Measurements from ENCODE around the gene TUBB4A.
"Not testable (repeated sequence)": the region's sequence is repeated elsewhere in the genome, so short reads cannot be mapped to it uniquely, and the experiment has no call there.

Gene TUBB4A

DNA sequence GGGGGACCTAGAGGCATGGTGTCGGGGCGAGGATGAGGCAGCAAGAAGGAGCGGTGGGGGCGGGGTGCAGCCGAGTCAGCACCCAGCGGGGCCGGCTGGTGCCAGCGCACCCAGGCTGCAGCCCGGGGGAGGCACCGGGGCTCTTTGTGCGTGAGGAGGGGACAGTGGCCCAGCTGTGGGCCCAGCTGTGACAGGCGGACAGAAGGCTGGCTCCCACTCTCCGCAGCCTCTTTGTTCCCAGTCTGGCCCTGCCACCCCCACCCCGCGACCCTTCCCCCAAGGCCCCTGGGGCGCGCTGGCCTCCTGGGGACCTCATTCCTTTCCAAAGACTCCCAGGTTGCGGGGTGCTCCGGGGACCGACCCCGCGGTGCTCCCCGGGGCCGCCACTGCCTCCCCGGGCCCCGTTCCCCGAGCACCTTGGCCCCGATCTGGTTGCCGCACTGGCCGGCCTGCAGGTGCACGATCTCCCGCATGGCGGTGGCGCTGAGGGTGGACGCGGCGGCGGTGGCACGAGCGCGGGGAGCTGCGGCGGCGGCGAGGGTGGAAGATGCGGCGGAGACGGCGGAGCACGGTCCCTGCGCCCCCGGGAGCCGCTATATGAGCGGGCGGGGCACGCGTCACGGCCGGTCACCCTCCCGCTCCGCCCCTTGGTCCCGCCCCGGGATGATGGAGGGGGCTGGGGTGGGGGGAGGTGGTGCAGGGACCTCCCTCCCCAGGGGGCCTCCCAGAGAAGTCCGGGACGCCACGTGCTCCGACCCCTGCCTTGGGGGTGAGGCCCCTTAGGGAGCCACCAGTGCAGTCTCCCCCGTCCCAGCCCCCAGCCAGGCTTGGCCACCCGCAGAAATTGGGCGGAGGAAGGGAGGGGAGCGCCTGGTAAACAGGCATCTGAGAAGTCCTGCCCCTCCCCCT lies at the start of gene TUBB4A:
TUBB4A (minus strand) TSS at position 570 of the 909 bp plus-strand sequence; CDS start at position 473, 97 bp downstream.
- DNase-seq: no peak

DNA sequence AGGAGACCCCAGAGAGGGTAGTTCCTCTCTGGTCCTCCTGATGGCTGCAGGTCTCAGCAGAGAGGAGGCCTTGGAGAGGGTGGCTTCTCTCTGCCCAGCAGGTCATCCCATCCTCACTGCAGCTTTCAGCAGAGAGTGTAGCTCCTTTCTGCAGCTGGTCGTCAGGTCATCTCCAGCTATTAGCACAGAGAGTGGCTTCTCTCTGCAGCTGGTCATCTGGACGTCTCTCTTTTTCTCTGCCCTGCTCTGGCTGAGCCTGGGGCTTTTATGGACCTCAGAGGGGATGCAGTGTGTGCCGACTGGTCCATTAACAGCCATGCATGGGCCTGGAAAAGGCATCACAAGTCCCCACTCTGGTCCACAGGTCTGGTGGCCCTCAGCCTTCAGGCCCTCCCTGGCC lies 49.0 kb upstream of the TUBB4A start:
- DNase-seq: no peak

GRCh38 chr19:6550679-6551078 lies 48.6 kb upstream of the TUBB4A start:
- DNase-seq: not testable (repeated sequence)

- no peak for DNase-seq
Observed at GRCh38 chr19:6543866-6544347, 41.8 kb upstream of the TUBB4A start.

DNA sequence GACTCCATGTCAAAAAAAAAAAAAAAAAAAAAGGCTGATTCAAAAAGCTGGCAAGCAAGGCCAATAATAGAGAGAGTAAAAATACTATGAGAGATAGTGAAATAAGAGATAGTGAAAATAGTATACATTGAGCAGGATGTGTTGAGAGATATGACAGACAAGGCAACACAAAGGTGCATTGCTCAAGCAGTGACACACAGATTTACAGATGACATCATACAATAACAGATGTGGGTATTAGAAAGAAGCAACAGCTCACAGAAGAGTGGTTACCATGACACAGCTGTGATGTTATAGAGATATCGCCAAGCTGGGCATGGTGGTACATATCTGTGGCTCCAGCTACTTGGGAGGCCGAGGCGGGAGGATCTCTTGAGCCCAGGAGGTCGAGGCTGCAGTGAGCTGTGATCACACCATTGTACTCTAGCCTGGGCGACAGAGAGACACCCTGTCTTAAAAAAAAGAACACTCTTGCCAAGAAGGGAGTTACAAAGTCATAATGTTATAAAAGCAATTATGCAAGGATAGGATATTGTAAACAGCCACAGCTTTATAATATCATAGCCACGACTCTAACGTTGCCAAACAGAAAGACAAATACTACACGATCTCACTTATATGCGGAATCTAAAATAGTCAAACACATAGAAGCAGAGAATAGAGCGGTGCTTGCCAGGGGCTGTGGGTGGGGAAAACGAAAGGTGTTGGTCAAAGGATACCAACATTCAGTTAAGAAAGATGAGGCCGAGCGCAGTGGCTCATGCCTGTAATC lies 39.0 kb upstream of the TUBB4A start:
- no peak for DNase-seq

- no peak for DNase-seq
Observed at GRCh38 chr19:6539514-6539913, 37.4 kb upstream of the TUBB4A start.

- DNase-seq: no peak
Observed at GRCh38 chr19:6535558-6536137, 33.5 kb upstream of the TUBB4A start.

GRCh38 chr19:6534451-6535093 lies 32.5 kb upstream of the TUBB4A start:
- no peak for DNase-seq

DNA sequence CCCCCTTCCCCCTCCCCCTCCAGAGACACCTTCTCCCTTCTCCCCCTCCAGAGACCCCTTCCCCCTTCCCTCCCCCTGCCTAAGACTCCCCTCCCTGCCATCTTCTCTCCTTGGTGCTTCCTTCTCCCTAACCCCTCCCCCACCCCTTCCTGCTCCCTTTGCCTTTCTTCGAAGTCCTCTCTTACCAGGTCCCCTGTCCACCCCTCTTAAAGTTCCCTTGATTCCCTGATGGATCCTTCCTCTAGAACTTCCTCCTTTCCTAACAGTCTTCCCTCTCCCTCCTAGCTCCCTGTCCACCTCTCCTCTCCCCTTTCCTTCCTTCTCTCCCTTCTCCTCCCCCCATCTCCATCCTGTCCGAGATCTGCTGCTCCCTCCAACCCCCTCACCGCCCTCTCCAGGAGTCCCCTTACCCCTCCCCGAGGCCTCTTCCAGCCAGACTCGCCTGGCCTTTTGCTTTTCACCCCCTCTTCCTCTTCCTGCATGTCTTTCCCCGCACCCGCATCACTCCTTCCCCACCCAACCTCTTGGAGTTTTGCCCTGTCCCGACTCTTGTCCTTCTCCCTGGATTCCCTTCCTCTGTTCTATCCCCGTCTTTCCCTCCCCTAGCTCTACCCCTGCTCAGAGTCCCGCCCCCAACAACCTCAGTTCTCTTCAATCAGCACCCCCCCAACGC lies 31.8 kb upstream of the TUBB4A start:
- DNase-seq: no peak

DNA sequence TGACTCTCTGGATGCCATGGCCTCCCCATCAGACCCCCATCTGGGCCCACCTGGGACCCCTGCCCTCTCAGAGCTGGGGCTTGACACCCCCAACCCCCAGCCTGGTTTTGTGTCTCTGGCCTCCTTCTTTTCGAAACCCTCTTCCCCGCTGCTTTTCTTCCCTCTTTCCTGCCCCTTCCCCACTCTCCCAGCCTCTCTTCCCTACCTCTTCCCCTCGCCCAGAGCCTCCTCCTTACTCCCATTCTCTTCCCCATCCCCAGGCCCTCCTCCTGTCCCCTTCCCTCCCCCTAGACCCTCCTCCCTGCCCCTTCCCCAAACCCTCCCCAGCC lies 30.9 kb upstream of the TUBB4A start:
- no peak for DNase-seq

- no peak for DNase-seq
Observed at GRCh38 chr19:6532244-6532999, 30.3 kb upstream of the TUBB4A start.

- no peak for DNase-seq
Observed at GRCh38 chr19:6531956-6532243, 29.8 kb upstream of the TUBB4A start.

DNA sequence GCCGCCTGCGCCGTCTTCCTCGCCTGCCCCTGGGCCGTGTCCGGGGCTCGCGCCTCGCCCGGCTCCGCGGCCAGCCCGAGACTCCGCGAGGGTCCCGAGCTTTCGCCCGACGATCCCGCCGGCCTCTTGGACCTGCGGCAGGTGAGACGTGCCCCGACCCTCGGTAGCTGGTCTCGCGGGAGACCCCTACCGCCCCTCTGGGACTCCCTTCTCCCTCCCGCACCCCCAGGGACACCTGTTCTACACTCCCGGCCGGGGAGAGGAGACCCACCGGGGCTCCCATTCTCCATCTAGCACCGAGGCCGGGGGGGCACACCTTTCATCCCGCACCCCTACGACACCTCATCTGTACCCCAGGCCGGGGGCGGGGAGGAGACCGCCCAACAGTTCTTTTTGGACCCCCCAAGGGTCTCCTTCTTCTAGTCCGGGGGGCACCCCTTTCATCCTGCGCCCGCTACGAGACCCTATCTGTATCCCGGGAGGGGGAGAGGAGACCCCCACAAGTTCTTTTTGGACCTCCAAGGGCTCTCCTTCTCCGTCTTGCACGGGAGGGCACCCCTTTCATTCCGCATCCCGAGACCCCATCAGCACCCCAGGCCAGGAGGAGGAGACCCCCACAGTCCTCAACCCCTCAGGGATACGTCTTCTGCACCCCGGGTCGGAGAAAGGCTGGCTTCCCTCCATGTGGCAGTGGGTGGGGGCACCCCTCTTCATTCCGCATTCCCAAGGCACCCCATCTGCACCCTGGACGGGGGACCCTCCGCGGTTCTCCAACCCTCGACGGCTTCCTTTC lies 29.2 kb upstream of the TUBB4A start:
- DNase-seq: no peak

DNA sequence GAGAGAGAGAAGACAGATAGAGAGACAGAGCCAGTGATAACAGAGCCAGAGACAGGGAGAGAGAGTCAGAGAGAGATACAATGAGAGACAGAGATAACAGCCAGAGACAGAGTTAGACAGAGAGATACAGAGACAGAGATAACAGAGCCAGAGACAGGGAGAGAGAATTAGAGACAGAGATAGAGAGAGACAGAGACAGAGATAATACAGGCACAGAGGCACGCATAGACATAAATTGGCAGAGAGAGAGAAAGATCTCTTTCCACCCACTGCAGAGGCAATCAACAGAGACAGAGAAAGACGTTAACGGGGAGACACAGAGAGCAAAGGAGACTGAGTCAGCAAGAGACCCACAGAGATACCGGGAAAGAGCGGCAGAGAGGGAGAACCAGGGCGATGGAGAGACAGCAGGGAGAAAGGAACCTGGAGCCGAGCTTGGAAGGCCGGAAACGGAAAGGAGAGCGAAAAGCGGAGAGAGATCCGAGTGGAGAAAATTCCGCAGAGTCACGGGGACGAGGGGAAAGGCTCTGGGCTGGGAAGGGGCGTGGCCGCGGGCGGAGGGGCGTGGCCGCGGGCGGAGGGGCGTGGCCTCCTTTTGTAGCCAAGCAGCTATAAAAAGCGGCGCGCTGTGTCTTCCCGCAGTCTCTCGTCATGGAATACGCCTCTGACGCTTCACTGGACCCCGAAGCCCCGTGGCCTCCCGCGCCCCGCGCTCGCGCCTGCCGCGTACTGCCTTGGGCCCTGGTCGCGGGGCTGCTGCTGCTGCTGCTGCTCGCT lies 28.5 kb upstream of the TUBB4A start, which contains the start of gene TNFSF9:
TNFSF9 (plus strand) TSS at position 641 of the 777 bp plus-strand sequence; CDS start at position 652, 11 bp downstream.
- peak; percentile 72 to 88 for DNase-seq

DNA sequence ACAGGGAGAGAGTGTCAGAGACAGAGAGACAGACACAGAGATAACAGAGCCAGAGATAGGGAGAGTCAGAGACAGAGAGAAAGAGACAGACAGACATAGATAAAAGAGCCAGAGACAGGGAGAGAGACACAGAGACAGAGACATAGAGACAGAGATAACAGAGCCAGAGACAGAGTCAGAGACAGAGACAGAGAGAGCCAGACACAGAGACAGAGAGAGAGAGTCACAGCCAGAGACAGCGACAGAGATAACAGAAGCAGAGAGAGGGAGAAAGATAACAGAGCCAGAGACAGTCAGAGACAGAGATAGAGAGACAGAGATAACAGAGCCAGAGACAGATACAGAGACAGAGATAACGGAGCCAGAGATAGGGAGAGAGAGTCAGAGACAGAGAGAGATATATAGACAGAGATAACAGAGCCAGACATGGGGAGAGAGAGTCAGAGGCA lies 27.9 kb upstream of the TUBB4A start:
- DNase-seq: no peak

GRCh38 chr19:6529351-6529750 lies 27.2 kb upstream of the TUBB4A start:
- no peak for DNase-seq

- DNase-seq: no peak
Observed at GRCh38 chr19:6528544-6529121, 26.5 kb upstream of the TUBB4A start.

- DNase-seq: no peak
Observed at GRCh38 chr19:6527893-6528543, 25.9 kb upstream of the TUBB4A start.

DNA sequence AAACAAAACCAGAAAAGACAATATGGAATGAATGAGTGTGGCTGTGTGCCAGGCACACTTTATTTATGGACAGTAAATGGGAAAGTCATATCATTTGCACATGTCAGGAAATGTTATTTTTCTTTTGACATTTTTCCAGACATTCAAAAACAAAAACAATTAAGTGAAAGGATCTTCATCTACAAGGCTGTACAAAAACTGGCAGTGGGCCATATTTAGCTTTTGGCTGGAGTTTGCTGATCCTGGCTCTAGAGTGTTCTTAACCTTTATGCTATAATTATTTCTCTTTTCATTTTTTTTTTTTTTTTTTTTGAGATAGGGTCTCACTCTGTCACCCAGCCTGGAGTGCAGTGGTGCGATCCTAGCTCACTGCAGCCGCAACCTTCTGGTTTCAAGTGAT lies 22.2 kb upstream of the TUBB4A start:
- no peak for DNase-seq

All from SW 1271 (cell line).